Cardiac fibroblast (primary cell): ENCODE measurements around the gene PLSCR4.
A peak's percentile ranks its signal among the peaks of the same experiment; 100 is the strongest.
"Not testable (repeated sequence)": the region's sequence is repeated elsewhere in the genome, so short reads cannot be mapped to it uniquely, and the experiment has no call there.

ENCODE experiments used
- DNase-seq, 2 donors: peaks; one replicate each; pipeline versions ENCODE4 v3.0.0 to v3.0.0-alpha.2; 2010; ENCODE audit warnings: low read depth in 2 of 2
- H3K4me3 ChIP-seq, 2 donors: replicated peaks in 1 of 2; 1 replicate in 1 of 2; 2 replicates in 1 of 2; pipeline ENCODE4 v1.5.1; 2011; ENCODE audit warnings: low read depth in 2 of 2, low read length in 2 of 2, mild to moderate bottlenecking in 2 of 2, moderate library complexity in 1 of 2
- TF ChIP-seq, protein P1 (sequence below): IDR thresholded peaks from one replicate; pipeline ENCODE4 v1.5.1; 2011; ENCODE audit warnings: low read depth, mild to moderate bottlenecking, low read length, inconsistent platforms

The PLSCR4 gene

GRCh38 chr3:146250449-146251382 is at the start of gene PLSCR4:
Gene PLSCR4, minus strand, starts transcription at chr3:146251105. Its CDS starts 29,034 bp downstream, at chr3:146222071.
- TF ChIP-seq, protein P1, sequence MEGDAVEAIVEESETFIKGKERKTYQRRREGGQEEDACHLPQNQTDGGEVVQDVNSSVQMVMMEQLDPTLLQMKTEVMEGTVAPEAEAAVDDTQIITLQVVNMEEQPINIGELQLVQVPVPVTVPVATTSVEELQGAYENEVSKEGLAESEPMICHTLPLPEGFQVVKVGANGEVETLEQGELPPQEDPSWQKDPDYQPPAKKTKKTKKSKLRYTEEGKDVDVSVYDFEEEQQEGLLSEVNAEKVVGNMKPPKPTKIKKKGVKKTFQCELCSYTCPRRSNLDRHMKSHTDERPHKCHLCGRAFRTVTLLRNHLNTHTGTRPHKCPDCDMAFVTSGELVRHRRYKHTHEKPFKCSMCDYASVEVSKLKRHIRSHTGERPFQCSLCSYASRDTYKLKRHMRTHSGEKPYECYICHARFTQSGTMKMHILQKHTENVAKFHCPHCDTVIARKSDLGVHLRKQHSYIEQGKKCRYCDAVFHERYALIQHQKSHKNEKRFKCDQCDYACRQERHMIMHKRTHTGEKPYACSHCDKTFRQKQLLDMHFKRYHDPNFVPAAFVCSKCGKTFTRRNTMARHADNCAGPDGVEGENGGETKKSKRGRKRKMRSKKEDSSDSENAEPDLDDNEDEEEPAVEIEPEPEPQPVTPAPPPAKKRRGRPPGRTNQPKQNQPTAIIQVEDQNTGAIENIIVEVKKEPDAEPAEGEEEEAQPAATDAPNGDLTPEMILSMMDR: no peak
- H3K4me3 ChIP-seq: peak within 1 kb of the TSS; percentile 70 to 71
- DNase-seq: peak; percentile 88 to 98

DNA sequence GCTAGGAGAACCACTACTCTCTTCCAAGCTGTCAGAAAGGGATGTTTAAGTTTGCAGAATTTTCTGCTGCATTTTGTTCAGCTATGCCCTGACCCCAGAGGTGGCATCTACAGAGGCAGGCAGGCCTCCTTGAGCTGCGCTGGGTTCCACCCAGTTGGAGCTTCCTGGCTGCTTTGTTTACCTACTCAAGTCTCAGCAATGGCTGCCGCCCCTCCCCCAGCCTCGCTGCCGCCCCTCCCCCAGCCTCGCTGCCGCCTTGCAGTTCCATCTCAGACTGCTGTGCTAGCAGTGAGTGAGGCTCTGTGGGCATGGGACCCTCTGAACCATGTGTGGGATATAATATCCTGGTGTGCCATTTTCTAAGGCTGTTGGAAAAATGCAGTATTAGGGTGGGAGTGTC is 42.5 kb upstream of the PLSCR4 start:
- not testable (repeated sequence) for H3K4me3 ChIP-seq, DNase-seq

GRCh38 chr3:146283781-146284445 is 33.0 kb upstream of the PLSCR4 start:
- H3K4me3 ChIP-seq: no peak overlapping the region
- TF ChIP-seq, protein P1: no peak
- no peak for DNase-seq

DNA sequence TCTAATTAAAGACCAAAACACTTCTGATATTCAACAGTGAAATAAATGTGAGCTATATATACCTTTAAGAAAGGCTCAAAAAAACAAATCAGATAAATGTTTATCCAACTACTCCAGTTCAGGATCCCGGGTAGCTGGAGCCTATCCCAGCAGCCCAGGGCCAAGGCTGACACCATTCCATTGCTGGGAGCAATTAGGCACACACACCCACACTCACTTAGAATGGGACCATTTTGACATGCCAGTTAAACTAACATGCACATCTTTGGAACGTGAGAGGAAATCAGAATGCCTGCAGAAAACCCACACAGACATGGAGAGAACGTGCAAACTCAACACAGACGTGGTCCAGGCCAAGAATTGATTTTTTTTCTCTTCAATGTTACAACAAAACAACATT is 30.0 kb upstream of the PLSCR4 start:
- DNase-seq: peak in 1 of 2 donors; percentile 33
- TF ChIP-seq, protein P1: no peak
- no peak overlapping the region for H3K4me3 ChIP-seq

DNA sequence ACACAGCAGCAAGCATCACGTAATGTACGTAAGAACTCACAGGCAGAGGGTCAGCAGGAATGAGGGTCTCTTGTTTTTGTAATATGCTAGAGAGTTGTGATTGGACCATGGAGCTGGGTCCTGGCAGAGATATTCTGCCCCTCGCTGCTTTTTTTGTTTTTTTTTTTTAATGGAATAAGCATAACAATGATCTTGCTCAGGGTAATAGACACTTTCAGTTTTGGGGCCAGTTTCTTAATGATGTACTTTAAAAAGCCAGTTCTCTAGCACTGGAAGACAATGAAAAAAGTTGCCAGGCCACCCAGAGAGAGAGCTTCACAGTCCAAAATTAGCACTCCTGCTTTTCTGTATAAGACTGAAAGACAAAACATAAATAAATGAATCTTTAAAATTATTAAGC is 29.0 kb upstream of the PLSCR4 start:
- no peak overlapping the region for H3K4me3 ChIP-seq
- DNase-seq: no peak
- TF ChIP-seq, protein P1: no peak

DNA sequence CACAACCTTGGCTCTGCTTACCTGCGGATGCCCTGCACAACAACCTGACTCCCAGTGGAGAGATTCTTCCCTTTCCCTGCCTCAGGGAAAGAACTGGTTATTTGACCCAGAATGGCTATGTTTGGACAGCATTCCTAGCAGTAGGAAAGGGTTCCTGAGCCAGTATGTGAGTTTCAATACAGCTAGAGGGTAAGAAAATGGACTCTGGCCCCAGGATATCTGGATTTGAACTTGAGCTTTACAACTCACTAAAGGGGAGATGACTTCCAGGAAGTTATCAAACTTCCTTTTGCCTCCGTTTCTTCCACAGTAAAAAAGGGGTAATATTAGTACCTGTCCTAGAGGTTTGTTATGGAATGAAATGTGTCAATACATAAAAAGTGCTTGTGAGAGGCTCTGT is 28.1 kb upstream of the PLSCR4 start:
- no peak for DNase-seq
- H3K4me3 ChIP-seq: no peak overlapping the region
- TF ChIP-seq, protein P1: no peak

DNA sequence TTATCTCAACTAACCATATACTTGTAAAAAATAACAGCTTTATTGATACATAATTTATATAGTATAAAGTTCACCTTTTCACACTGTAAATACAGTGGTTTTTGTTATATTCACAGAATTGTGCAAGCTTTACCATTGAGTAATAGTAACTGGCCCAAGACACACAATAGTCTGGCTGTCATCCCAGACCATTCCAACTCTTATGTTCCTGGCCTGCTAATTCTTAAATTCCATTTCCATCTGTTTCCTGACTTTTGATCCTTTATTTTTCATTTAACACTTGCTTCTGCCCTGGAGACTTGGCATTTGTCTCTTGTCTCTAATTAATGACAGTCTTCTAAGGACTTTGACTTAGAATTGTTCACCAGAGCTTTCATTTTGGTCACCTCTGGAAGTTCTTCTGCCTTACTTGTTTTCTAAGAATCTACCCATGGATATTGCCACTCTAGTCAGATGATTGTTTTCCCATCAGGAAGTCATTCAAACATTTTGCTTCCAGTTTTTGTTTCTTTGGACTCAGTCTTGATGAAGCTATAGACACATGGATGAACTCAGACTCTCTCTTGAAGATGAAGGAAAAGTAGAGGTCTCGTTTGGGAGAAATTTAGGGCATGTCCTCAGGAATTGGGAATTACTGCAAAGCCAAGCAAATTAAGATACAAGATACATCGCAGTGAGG is 27.2 kb upstream of the PLSCR4 start:
- no peak overlapping the region for H3K4me3 ChIP-seq
- TF ChIP-seq, protein P1: no peak
- peak; percentile 96 for DNase-seq
